AG09319 (cell line): ENCODE results near the gene UBE2O.

Experiments
- DNase-seq: peaks from one replicate; pipeline ENCODE4 v3.0.0-alpha.2; 2010; ENCODE audit warnings: low read depth; ENCODE audit errors: extremely low read depth
- TF ChIP-seq, protein P1 (sequence below): IDR thresholded peaks from 2 replicates; pipeline ENCODE4 v1.5.1; 2011; ENCODE audit warnings: low read depth, mild to moderate bottlenecking, inconsistent platforms, low read length, moderate library complexity

UBE2O gene

DNA sequence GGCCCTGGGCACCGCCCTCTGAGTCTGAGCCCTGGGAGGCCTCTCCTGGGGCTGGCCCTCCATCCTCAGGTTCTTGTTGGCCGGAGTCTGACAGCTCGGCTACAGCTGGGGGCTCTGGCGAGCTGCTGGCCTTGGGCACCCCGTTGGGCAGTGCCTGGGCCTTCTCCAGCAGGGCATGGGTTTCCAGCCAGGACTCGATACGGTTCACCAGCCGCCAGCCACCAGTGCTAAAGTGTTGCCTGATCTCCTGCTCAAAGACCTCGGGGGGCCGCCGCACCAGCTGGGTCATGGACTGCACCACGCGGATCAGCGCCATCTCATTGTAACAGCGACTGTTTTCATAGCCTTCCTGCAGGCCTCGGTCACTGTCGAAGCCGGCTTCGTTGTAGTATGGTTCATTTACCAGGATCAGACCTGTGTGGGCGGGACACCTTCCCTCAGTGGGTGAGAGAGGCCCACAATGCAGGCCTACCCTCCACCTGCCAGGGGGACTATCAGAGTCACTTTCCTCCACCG lies 61.7 kb downstream of the UBE2O start:
- TF ChIP-seq, protein P1, sequence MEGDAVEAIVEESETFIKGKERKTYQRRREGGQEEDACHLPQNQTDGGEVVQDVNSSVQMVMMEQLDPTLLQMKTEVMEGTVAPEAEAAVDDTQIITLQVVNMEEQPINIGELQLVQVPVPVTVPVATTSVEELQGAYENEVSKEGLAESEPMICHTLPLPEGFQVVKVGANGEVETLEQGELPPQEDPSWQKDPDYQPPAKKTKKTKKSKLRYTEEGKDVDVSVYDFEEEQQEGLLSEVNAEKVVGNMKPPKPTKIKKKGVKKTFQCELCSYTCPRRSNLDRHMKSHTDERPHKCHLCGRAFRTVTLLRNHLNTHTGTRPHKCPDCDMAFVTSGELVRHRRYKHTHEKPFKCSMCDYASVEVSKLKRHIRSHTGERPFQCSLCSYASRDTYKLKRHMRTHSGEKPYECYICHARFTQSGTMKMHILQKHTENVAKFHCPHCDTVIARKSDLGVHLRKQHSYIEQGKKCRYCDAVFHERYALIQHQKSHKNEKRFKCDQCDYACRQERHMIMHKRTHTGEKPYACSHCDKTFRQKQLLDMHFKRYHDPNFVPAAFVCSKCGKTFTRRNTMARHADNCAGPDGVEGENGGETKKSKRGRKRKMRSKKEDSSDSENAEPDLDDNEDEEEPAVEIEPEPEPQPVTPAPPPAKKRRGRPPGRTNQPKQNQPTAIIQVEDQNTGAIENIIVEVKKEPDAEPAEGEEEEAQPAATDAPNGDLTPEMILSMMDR = no peak
- no peak for DNase-seq

DNA sequence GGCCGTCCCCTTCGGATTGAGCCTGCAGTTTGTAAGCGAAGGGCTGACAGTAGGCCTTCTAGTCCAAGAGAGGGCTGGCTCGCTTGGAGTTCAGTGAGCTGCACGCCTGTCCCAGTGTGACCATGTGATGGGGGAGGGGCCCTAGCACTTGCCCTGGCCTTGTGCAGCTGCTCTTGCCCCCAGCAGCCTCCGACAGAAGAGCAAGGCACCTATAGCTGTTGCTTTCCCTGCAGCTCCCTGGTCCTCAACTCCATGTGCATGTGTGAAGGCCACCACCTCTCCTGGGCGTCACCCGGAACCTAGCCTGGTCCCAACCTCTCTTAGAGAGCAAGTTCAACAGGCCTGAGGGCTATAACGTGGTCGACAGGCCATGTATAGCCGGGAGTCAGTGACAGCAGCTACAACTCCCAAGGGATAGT lies 62.9 kb downstream of the UBE2O start:
- TF ChIP-seq, protein P1 = no peak
- DNase-seq = no peak

DNA sequence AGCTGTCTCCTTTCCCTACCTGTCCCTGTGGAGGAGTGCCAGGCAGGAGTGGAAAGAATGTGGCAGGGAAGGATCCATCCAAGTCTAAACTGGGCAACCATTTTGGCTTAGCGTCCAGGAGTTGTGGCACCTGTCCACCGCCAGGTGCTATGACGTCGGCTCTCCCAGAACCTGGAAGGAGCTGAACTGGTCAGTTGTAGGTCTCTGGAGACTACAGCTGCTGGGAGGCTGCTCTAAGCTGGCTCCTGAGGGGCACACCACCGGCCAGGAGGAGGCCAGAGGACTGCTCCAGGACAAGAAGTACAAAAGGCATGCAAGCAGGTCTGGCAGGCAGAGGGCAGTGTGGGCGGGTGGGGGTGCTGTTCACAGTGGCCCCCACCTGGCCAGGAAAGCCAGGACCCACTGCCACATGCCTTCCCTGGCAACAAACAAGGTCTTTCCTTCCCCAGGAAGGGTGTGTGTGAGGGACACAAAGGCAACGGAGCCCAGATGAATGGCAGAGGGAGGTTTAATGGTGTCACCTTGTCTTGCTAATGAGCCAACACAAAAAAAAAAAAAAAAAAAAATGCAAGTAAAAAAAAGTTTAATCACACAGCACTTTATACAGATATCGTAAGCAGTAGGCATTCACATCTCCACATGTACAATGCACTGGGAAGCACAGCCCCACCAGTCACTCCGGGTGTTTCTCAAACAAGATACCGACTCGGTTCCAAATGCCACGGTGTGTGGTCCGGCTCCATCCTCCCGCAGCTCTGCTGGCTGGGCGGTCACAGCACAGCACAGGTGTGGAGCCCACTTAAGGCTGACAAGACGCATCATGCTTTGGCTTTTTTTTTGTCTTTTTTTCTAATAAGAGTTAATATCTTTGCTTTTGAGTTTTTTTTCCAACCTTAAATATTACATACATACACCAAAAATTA lies 63.7 kb downstream of the UBE2O start:
- no peak for DNase-seq
- TF ChIP-seq, protein P1 = no peak

DNA sequence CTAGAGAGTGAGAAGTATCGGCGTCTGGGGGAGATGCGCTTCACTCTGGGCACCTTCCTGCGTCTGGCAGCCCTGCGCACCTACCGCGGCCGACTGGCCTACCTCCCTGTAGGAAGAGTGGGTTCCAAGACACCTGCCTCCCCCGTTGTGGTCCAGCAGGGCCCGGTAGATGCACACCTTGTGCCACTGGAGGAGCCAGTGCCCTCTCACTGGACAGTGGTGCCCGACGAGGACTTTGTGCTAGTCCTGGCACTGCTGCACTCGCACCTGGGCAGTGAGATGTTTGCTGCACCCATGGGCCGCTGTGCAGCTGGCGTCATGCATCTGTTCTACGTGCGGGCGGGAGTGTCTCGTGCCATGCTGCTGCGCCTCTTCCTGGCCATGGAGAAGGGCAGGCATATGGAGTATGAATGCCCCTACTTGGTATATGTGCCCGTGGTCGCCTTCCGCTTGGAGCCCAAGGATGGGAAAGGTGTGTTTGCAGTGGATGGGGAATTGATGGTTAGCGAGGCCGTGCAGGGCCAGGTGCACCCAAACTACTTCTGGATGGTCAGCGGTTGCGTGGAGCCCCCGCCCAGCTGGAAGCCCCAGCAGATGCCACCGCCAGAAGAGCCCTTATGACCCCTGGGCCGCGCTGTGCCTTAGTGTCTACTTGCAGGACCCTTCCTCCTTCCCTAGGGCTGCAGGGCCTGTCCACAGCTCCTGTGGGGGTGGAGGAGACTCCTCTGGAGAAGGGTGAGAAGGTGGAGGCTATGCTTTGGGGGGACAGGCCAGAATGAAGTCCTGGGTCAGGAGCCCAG lies 65.8 kb downstream of the UBE2O start:
- TF ChIP-seq, protein P1 = no peak
- DNase-seq = no peak

DNA sequence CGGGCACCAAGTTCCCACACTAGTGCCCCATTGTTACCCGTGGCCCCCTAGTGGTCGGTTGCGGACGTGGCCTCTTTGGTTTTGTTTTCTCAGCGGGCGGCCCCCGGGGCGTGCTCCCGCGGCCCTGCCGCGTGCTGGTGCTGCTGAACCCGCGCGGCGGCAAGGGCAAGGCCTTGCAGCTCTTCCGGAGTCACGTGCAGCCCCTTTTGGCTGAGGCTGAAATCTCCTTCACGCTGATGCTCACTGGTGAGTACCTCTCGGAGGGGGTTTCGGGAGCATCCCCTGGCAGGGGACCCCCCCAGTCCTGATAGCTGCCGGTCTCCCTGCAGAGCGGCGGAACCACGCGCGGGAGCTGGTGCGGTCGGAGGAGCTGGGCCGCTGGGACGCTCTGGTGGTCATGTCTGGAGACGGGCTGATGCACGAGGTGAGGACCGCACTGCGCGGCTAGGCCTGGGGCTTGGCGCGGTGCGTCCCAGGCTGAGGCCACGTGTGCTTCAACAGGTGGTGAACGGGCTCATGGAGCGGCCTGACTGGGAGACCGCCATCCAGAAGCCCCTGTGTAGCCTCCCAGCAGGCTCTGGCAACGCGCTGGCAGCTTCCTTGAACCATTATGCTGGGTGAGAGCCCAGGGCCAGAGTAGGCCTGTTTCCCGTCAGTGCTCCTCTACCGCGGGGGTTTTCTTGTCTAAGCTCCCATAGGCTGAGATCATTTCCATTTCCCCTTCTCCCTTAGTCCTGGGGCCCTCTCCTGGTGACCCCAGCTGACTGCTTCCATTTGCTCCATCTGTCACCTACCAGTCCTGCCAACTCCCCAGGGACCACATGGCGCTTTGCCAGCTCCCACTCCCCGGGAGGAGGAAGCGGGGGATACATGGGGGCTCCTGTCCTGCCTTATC lies 66.8 kb downstream of the UBE2O start:
- DNase-seq = peak; percentile 54

More for the DNA sequence above, 66.8 kb downstream of the UBE2O start:
- TF ChIP-seq, protein P1 = peak; percentile 76
